Kidney (tissue), 14 donors: ENCODE data around the gene ADRB2. TPM values are rescaled to one million over a fixed set of nuclear protein-coding genes. Genes with fewer than 3 reads are reported as not detected.

Experiments used
- DNase-seq, 5 donors: peaks; one replicate each; pipeline ENCODE4 v3.0.0-alpha.2; 2013 to 2020
- FAIRE-seq: peaks from 2 replicates; lab custom pipeline; 2012; peaks lifted over from hg19 to GRCh38; lab: Jason Lieb, UNC
- H3K27ac ChIP-seq, 2 donors: one replicate each; pipeline ENCODE4 v1.7.0; 2013; ENCODE audit warnings: low read depth in 2 of 2, low read length in 2 of 2, inconsistent platforms in 1 of 2
- H3K27me3 ChIP-seq: one replicate; pipeline ENCODE4 v1.7.1; 2013; ENCODE audit warnings: low read length, inconsistent platforms; ENCODE audit not compliant: control insufficient read depth, insufficient read depth
- H3K36me3 ChIP-seq, 3 donors: one replicate each; pipeline versions ENCODE4 v1.7.0 to v1.7.1; 2013; ENCODE audit warnings: low read length in 3 of 3, control low read depth in 1 of 3, inconsistent platforms in 1 of 3; ENCODE audit not compliant: insufficient read depth in 3 of 3, control insufficient read depth in 2 of 3
- H3K4me1 ChIP-seq, 3 donors: one replicate each; pipeline versions ENCODE4 v1.7.0 to v1.7.1; 2013; ENCODE audit warnings: low read length in 3 of 3, inconsistent platforms in 1 of 3, low read depth in 1 of 3; ENCODE audit not compliant: control insufficient read depth in 2 of 3, insufficient read depth in 2 of 3
- H3K4me3 ChIP-seq, 3 donors: one replicate each; pipeline versions ENCODE4 v1.7.0 to v1.8.1; 2013; ENCODE audit warnings: low read length in 3 of 3, control low read depth in 1 of 3, inconsistent platforms in 1 of 3
- H3K9ac ChIP-seq, 3 donors: one replicate each; pipeline versions ENCODE4 v1.7.0 to v1.7.1; 2013; ENCODE audit warnings: low read length in 3 of 3, control low read depth in 1 of 3, inconsistent platforms in 1 of 3
- H3K9me3 ChIP-seq, 3 donors: one replicate each; pipeline versions ENCODE4 v1.7.0 to v1.7.1; 2013; ENCODE audit warnings: low read length in 3 of 3, control low read depth in 1 of 3, inconsistent platforms in 1 of 3; ENCODE audit not compliant: control insufficient read depth in 2 of 3, insufficient read depth in 1 of 3
- CTCF ChIP-seq: IDR thresholded peaks from 3 replicates; pipeline ENCODE4 v1.5.1; 2012; ENCODE audit warnings: mild to moderate bottlenecking, moderate library complexity, borderline replicate concordance; ENCODE audit not compliant: insufficient read depth; ENCODE audit errors: extremely low read depth
- intact Hi-C: fragments of 100-400 bp; cut with DNase I; formaldehyde crosslinking; loops from one replicate; pipeline ENCODE4 v1.11.1; 2022
- polyA plus RNA-seq: library from polyadenylated mRNA; stranded (reverse); fragments of 350-450 nt; fragmentation: Illumina TruSeq; extraction: RNeasy Lipid Tissue Mini Kit (QIAGEN cat#74804); gene quantifications from one replicate; pipeline ENCODE4 v1.2.3, GENCODE V29; 2014; ENCODE audit warnings: low read depth, low replicate concordance; ENCODE audit not compliant: insufficient read depth
- total RNA-seq: library from RNA; stranded (reverse); fragmentation: NEBNext Ultra II Directional; extraction: Animal tissue kit (Norgen Biotek cat#: 25700); gene quantifications from one replicate; pipeline ENCODE4 v1.2.1, GENCODE V29; 2021
- donor health status: control.
- donor health status: control.
- donor health status: control.
- donor health status: control.
- donor health status: control.
- donor health status: DM: yes; HTN: yes; CAD: no.
- donor health status: Normal renal cell carcinoma (clear cell type).

Gene ADRB2
- total and polyA plus RNA-seq, 2 donors from 2014 or later, result 0.92 to 5.0 TPM

GRCh38 chr5:148841519-148841918 is 15.1 kb downstream of the ADRB2 start:
- FAIRE-seq, result no peak
- TF ChIP-seq CTCF, result no peak
- intact Hi-C loops, result no loop called here
- Histone ChIP-seq H3K4me1 (no peaks in the 10 kb centered on the region), H3K9me3 (no peaks in the 10 kb centered on the region), H3K27me3 (no peaks in the 10 kb centered on the region), H3K9ac (no peak overlapping the region), H3K27ac (no peak overlapping the region), H3K36me3 (no peaks in the 10 kb centered on the region), H3K4me3 (no peak overlapping the region)
- DNase-seq, result no peak

- FAIRE-seq, result no peak
- H3K4me3 ChIP-seq, result no peak overlapping the region
- no peaks in the 10 kb centered on the region for H3K9me3 ChIP-seq
- H3K9ac ChIP-seq, result no peak overlapping the region
- no peak overlapping the region for H3K27ac ChIP-seq
- H3K27me3 ChIP-seq, result no peaks in the 10 kb centered on the region
- no peaks in the 10 kb centered on the region for H3K36me3 ChIP-seq
- intact Hi-C loops, result no loop called here
- H3K4me1 ChIP-seq, result no peaks in the 10 kb centered on the region
- no peak for DNase-seq
- no peak for TF ChIP-seq CTCF
These were observed 15.8 kb downstream of the ADRB2 start for GRCh38 chr5:148842161-148842560.

GRCh38 chr5:148843510-148844318 is 17.3 kb downstream of the ADRB2 start:
- no peaks in the 10 kb centered on the region for H3K36me3 ChIP-seq
- intact Hi-C loops, result no loop called here
- H3K4me3 ChIP-seq, result no peak overlapping the region
- TF ChIP-seq CTCF, result no peak
- H3K9me3 ChIP-seq, result no peaks in the 10 kb centered on the region
- no peak overlapping the region for H3K27ac ChIP-seq
- FAIRE-seq (no peak), DNase-seq (no peak)
- H3K27me3 ChIP-seq, result no peaks in the 10 kb centered on the region
- no peaks in the 10 kb centered on the region for H3K4me1 ChIP-seq
- H3K9ac ChIP-seq, result no peak overlapping the region
